Measurements from ENCODE around the gene TAS1R1. TPM values are rescaled to one million over a fixed set of nuclear protein-coding genes. Genes with fewer than 3 reads are reported as not detected.

TAS1R1 gene
- total and polyA plus RNA-seq, 10 of the 15 experiments (the other 5 are each of a cell fraction or from before 2014, with no cell fraction given), result 0.03 to 0.06 (median 0.04) TPM; not detected in 7

GRCh38 chr1:6546326-6546725 lies 8.8 kb upstream of the TAS1R1 start:
- Histone ChIP-seq H4K20me1 (ENCODE audit: control insufficient read depth, insufficient read depth) (peaks cover 3% of the 10 kb centered on the region; the same call in 1 of the 2 replicates), H3K9ac (ENCODE audit: control insufficient read depth, insufficient read depth, low read length) (no peak overlapping the region), H3K27ac (ENCODE audit: control insufficient read depth, insufficient read depth) (no peak overlapping the region), H3K4me3 (no peak overlapping the region), H3K36me3 (ENCODE audit: control insufficient read depth in 2 of 2, insufficient read depth in 2 of 2, low read length in 1 of 2) (peaks cover 9 to 13% of the 10 kb centered on the region in 2 experiments), H2AFZ (ENCODE audit: control insufficient read depth, low read depth, low read length) (no peak overlapping the region), H3K9me3 (replicated peaks; ENCODE audit: control insufficient read depth, insufficient read depth, low read length) (no peaks in the 10 kb centered on the region), H3K4me2 (ENCODE audit: control insufficient read depth, insufficient read depth) (no peak overlapping the region), H3K79me2 (ENCODE audit: control insufficient read depth, insufficient read depth, low read length) (no peaks in the 10 kb centered on the region; the same call in 1 of the 2 replicates), H3K27me3 (replicated peaks in 1 of 2; ENCODE audit: control insufficient read depth in 2 of 2, insufficient read depth in 2 of 2, low read length in 1 of 2) (no peaks in the 10 kb centered on the region), H3K4me1 (ENCODE audit: control insufficient read depth, insufficient read depth, low read length) (no peaks in the 10 kb centered on the region)
- ATAC-seq, result no peak
- RAD21 ChIA-PET (ENCODE audit: unreplicated experiment), result no interaction called here
- no TSS peak for BruUV-seq (replicated peaks)
- no peak for DNase-seq (ENCODE audit: low read depth, low spot score)
- intact Hi-C loops (cut with micrococcal nuclease; ENCODE audit: unreplicated experiment), result no loop called here
- CTCF ChIA-PET, result no interaction called here
- SMC1A ChIA-PET (ENCODE audit: uncharacterized antibody, unreplicated experiment), result no interaction called here
- POLR2A ChIA-PET, result interaction anchor here (0.6 kb wide), 1 partner anchor 590 kb away, joined by 3 read pairs; no protein-coding TSS in a partner anchor
- in situ Hi-C loops (cut with MboI), result no loop called here
- no peak for FAIRE-seq
- 56% methylated on average over 5 of the region's 5 CpGs for WGBS (ENCODE audit: insufficient coverage, insufficient replicate concordance, low lambda C conversion rate, missing lambda C conversion rate)
- no peak for TF ChIP-seq ZNF622 (IDR thresholded peaks at IDR 0.05)
- no peak for TF ChIP-seq JUNB (IDR thresholded peaks at IDR 0.05)
- TF ChIP-seq PAX5 (IDR thresholded peaks at IDR 0.05; ENCODE audit: borderline replicate concordance, low read depth, low read length), result no peak
- no peak for TF ChIP-seq FOS (IDR thresholded peaks at IDR 0.05; ENCODE audit: borderline replicate concordance, extremely low read depth, insufficient read length)
- TF ChIP-seq MTA3 (IDR thresholded peaks at IDR 0.05; ENCODE audit: borderline replicate concordance, low read length), result no peak
- no peak for TF ChIP-seq DPF2 (IDR thresholded peaks at IDR 0.05)
- no peak for TF ChIP-seq ZBTB11 (CRISPR knock-in tag; IDR thresholded peaks at IDR 0.05)

Measured in GM12878 (cell line).